HepG2 (cell line): ENCODE measurements around the gene PTHLH.

Experiments
- CTCF ChIP-seq: sonication (generic); formaldehyde crosslinking; IDR thresholded peaks from 2 replicates; pipeline ENCODE4 v1.5.0; 2020; ENCODE audit warnings: mild to moderate bottlenecking, missing genetic modification reagents, moderate library complexity
- DR1 ChIP-seq: sonication (generic); formaldehyde crosslinking; IDR thresholded peaks from 2 replicates; pipeline ENCODE4 v1.8.0; 2021; ENCODE audit warnings: mild to moderate bottlenecking, missing genetic modification reagents, inconsistent platforms
- EP300 ChIP-seq, 3 experiments: sonication (generic) in 1 of 3; formaldehyde crosslinking in 1 of 3; IDR thresholded peaks; 2 replicates each; pipeline versions ENCODE4 v1.5.1 to v1.6.1; 2011 to 2020; ENCODE audit warnings: low read depth in 2 of 3, low read length in 2 of 3, borderline replicate concordance in 1 of 3, improper control_type of control experiment in 1 of 3, mild to moderate bottlenecking in 1 of 3, missing genetic modification reagents in 1 of 3, moderate library complexity in 1 of 3
- JUNB ChIP-seq: sonication (generic); formaldehyde crosslinking; IDR thresholded peaks from 2 replicates; pipeline ENCODE4 v1.8.0; 2022; ENCODE audit warnings: missing genetic modification reagents, mild to moderate bottlenecking, borderline replicate concordance
- JUND ChIP-seq: sonication (generic); formaldehyde crosslinking; IDR thresholded peaks from 2 replicates; pipeline ENCODE4 v1.8.0; 2022; ENCODE audit warnings: mild to moderate bottlenecking, missing genetic modification reagents
- MBD4 ChIP-seq: IDR thresholded peaks from 2 replicates; pipeline ENCODE4 v1.6.1; 2012; ENCODE audit warnings: low read length, inconsistent platforms, borderline replicate concordance
- SIN3A ChIP-seq: IDR thresholded peaks from 2 replicates; pipeline ENCODE4 v1.6.1; 2011; ENCODE audit warnings: low read depth, mild to moderate bottlenecking, control low read depth, low read length, borderline replicate concordance

DNA sequence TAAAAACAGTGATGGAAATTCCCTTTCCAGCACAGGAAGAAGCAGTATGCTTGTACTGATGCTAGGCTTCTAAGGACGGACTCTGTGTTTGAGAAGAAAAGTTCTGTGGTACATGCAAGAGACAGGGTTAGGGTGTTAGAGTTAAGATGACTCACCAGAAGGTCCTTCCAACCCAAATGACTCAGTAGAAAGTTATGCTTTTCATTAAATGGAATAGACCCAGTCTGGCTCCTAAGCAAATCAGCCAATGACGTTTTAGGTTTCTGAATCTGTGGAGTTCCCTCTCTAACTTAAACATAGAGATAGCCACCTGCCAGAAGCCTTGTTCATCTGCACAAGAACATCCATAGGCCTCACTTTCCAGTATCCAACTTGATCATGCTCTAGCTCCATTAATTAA, 5.7 kb downstream of the PTHLH start:
- TF ChIP-seq DR1 (CRISPR knock-in tag) (no peak), SIN3A (no peak), MBD4 (no peak), JUNB (no peak), EP300 (IDR thresholded peaks at IDR 0.05; ENCODE audit: low read depth in 2 of 2, low read length in 2 of 2) (no peak), EP300 (CRISPR knock-in tag; IDR thresholded peaks at IDR 0.05; ENCODE audit: borderline replicate concordance) (no peak), CTCF (CRISPR knock-in tag) (no peak), JUND (CRISPR knock-in tag) (no peak)
